K562 (cell line): ENCODE data around the gene PTPRT. TPM values are rescaled to one million over a fixed set of nuclear protein-coding genes. Genes with fewer than 3 reads are reported as not detected.
A peak's percentile ranks its signal among the peaks of the same experiment; 100 is the strongest.

Experiments used
- ATAC-seq: fragments of 200-7000 bp; cut with Tn5 transposase; 3 replicates; pipeline ENCODE4 v1.9.1; 2020; ENCODE audit warnings: moderate library complexity
- BruUV-seq: library from RNA; stranded (reverse); fragments of 400-500 nt; replicated peaks from 2 replicates; lab custom pipeline; 2021; lab: Mats Ljungman, UMichigan
- CTCF ChIA-PET: fragments of 300-600 bp; formaldehyde crosslinking; extraction: SDS; loops from one replicate; lab custom pipeline; 2021; ENCODE audit warnings: low intra/inter-chr PET ratio; lab: Yijun Ruan, JAX
- POLR2A ChIA-PET: fragments of 300-600, 350-650 bp; sonication (Branson Sonifier 250); formaldehyde crosslinking; extraction: SDS; loops from one replicate; lab custom pipeline; 2021; ENCODE audit warnings: antibody characterized with exemption, inconsistent platforms; lab: Yijun Ruan, JAX
- DNase-seq, 4 experiments: peaks; one replicate each; pipeline versions ENCODE4 v3.0.0 to v3.0.0-alpha.2; 2011 to 2018; ENCODE audit warnings: low spot score in 3 of 4, mixed read lengths in 3 of 4; ENCODE audit errors: extremely low read depth in 1 of 4
- FAIRE-seq: peaks from 2 replicates; lab custom pipeline; 2011; peaks lifted over from hg19 to GRCh38; lab: Jason Lieb, UNC
- H2AFZ ChIP-seq: 2 replicates; pipeline ENCODE4 v1.6.0; 2011; ENCODE audit warnings: low read depth, low read length, control low read depth, inconsistent platforms
- H3K27ac ChIP-seq: fragments of 200-600 bp; 3 replicates; pipeline ENCODE4 v1.8.0; 2011; ENCODE audit warnings: low read depth, mild to moderate bottlenecking, control low read depth, inconsistent platforms, low read length, moderate library complexity, mixed read lengths; ENCODE audit errors: extremely low read depth
- H3K27me3 ChIP-seq, 2 experiments: fragments of 300-600 bp in 1 of 2; 2 replicates in 1 of 2; 3 replicates in 1 of 2; pipeline versions ENCODE4 v1.6.0 to v1.8.0; 2011; ENCODE audit warnings: inconsistent platforms in 2 of 2, low read length in 2 of 2, mild to moderate bottlenecking in 1 of 2, mixed read lengths in 1 of 2, moderate library complexity in 1 of 2; ENCODE audit not compliant: control insufficient read depth in 2 of 2, insufficient read depth in 2 of 2
- H3K36me3 ChIP-seq: fragments of 300-600 bp; 3 replicates; pipeline ENCODE4 v1.8.0; 2011; ENCODE audit warnings: mild to moderate bottlenecking, low read length, inconsistent platforms; ENCODE audit not compliant: control insufficient read depth, insufficient read depth
- H3K4me1 ChIP-seq, 2 experiments: fragments of 200-600 bp in 1 of 2; replicated peaks in 1 of 2; 2 replicates in 1 of 2; 3 replicates in 1 of 2; pipeline versions ENCODE4 v1.5.1 to v1.8.0; 2011; ENCODE audit warnings: inconsistent platforms in 2 of 2, low read length in 2 of 2, mild to moderate bottlenecking in 1 of 2, mixed read lengths in 1 of 2, moderate library complexity in 1 of 2; ENCODE audit not compliant: control insufficient read depth in 2 of 2, insufficient read depth in 2 of 2
- H3K4me2 ChIP-seq: 2 replicates; pipeline ENCODE4 v1.6.1; 2011; ENCODE audit warnings: low read length, control low read depth, inconsistent platforms, mixed read lengths; ENCODE audit not compliant: insufficient read depth
- H3K4me3 ChIP-seq: fragments of 200-600 bp; sonication (generic), shearing (Covaris generic); 2 replicates; pipeline ENCODE4 v1.5.1; 2016; ENCODE audit warnings: control low read depth, inconsistent platforms
- H3K79me2 ChIP-seq: fragments of 200-600 bp; 3 replicates; pipeline ENCODE4 v1.8.0; 2011; ENCODE audit warnings: low read length, inconsistent platforms; ENCODE audit not compliant: control insufficient read depth, insufficient read depth
- H3K9ac ChIP-seq, 2 experiments: 2 replicates each; pipeline versions ENCODE4 v1.6.0 to v1.6.1; 2011; ENCODE audit warnings: low read depth in 2 of 2, low read length in 2 of 2, control low read depth in 1 of 2, inconsistent platforms in 1 of 2, mild to moderate bottlenecking in 1 of 2, mixed read lengths in 1 of 2; ENCODE audit not compliant: insufficient read depth in 1 of 2
- H3K9me1 ChIP-seq: one replicate; pipeline ENCODE4 v1.6.0; 2011; ENCODE audit warnings: inconsistent platforms, mild to moderate bottlenecking, low read length, moderate library complexity; ENCODE audit not compliant: control insufficient read depth, insufficient read depth
- H3K9me3 ChIP-seq: replicated peaks from 2 replicates; pipeline ENCODE4 v1.5.1; 2011; ENCODE audit warnings: low read depth, low read length, inconsistent platforms; ENCODE audit not compliant: control insufficient read depth, insufficient read depth
- H4K20me1 ChIP-seq: replicated peaks from 2 replicates; pipeline ENCODE4 v1.6.1; 2011; ENCODE audit warnings: low read length, inconsistent platforms, mixed read lengths; ENCODE audit not compliant: control insufficient read depth, insufficient read depth
- CTCF ChIP-seq, 3 experiments: IDR thresholded peaks in 2 of 3; conservative IDR thresholded peaks in 1 of 3; 2 replicates each; pipeline ENCODE4 v1.5.1; 2011 to 2012; ENCODE audit warnings: low read length in 3 of 3, mild to moderate bottlenecking in 3 of 3, control low read depth in 2 of 3, improper control_type of control experiment in 1 of 3, inconsistent platforms in 1 of 3, low read depth in 1 of 3, mixed read lengths in 1 of 3, moderate library complexity in 1 of 3; ENCODE audit not compliant: insufficient read depth in 2 of 3
- EZH2 ChIP-seq: IDR thresholded peaks from 2 replicates; pipeline ENCODE4 v1.6.1; 2012; ENCODE audit warnings: low read depth, mild to moderate bottlenecking, inconsistent platforms, low read length, borderline replicate concordance
- ZNF717 ChIP-seq: fragments of 250-450 bp; sonication (Bioruptor Pico); IDR thresholded peaks from 2 replicates; pipeline ENCODE4 v1.5.0; 2021
- WGBS: fragments of 100-300 bp; shearing (Covaris generic); methylation state at CpG from one replicate; pipeline ENCODE4 v1.1.6; 2016; ENCODE audit warnings: low coverage, mixed read lengths; ENCODE audit not compliant: insufficient coverage; ENCODE audit errors: missing lambda C conversion rate; 5-methylcytosine and 5-hydroxymethylcytosine counted together
- in situ Hi-C: fragments of 300-500 bp; cut with MboI; formaldehyde crosslinking; loops from 4 replicates; pipeline ENCODE4 v1.15.0; 2018; ENCODE audit warnings: inconsistent platforms, mixed read lengths
- intact Hi-C: fragments of 100-400 bp; cut with micrococcal nuclease; formaldehyde crosslinking; loops from 2 replicates; pipeline ENCODE4 v1.14.2; 2022
- polyA plus RNA-seq, 8 experiments: library from polyadenylated mRNA; depleted of rRNA in 4 of 8; stranded (reverse) in 5 of 8; unstranded in 3 of 8; fragments of >200 nt; fragmentation: Nextera tagmentation in 2 of 8; fragmentation: Illumina TruSeq in 1 of 8; extraction: Ambion mirVana in 2 of 8; extraction: Trizol in 1 of 8; gene quantifications; 2 replicates each; pipeline versions ENCODE4 v1.2.1 to v1.2.3, GENCODE V29; 2011 to 2014; ENCODE audit warnings: inconsistent platforms in 1 of 8, missing spikeins in 1 of 8
- total RNA-seq, 7 experiments: library from RNA; depleted of rRNA in 6 of 7; stranded (reverse); fragments of >200 nt in 6 of 7; fragmentation: Illumina TruSeq in 2 of 7; extraction: Trizol in 2 of 7; gene quantifications; 2 replicates each; pipeline versions ENCODE4 v1.2.1 to v1.2.3, GENCODE V29; 2011 to 2021; ENCODE audit warnings: low replicate concordance in 1 of 7

PTPRT gene
- total and polyA plus RNA-seq, 9 of the 15 experiments (the other 6 are each of a cell fraction or from before 2014, with no cell fraction given): not detected

DNA sequence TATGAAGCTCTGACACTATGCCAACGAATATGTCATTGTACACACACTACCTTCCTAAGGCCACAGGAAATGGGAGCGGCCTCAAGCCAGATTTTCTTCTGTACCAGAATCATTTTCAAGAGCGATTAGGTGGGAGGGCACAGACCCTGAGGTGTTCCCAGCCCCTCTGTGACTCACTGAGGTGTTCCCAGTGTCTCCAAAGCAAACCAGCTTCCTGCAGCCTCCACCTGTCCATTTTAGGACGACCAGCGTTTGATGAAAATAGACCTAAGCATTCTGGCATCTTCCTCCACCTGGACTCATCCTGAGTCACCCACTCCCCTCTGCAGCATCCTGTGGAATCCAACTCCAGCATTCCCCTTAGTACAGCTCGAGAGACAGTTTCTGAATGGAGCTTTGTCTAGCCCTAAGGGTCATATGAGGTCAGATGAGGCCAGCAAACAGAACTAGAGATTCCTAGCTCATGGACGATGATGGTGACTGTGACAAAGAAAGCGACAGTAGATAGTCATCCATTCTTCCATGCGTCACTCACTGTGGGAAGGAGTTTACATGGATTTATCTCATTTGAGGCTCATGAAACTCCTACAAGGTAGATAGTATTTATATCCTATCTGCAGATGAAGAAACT, 203.4 kb downstream of the PTPRT start:
- CTCF ChIA-PET: no interaction called here

GRCh38 chr20:42985628-42986027, 204.1 kb downstream of the PTPRT start:
- no peaks in the 10 kb centered on the region; the same call in 1 of the 2 replicates for H4K20me1 ChIP-seq
- FAIRE-seq (no peak), DNase-seq (peak; percentile 3 to 29 (median 18)), ATAC-seq (peak; percentile 74)
- intact Hi-C loops (no loop called here), in situ Hi-C loops (no loop called here)
- WGBS: 5% methylated on average over 4 of the region's 4 CpGs
- no peaks in the 10 kb centered on the region for H3K4me1 ChIP-seq
- no peaks in the 10 kb centered on the region for H3K27me3 ChIP-seq
- no peaks in the 10 kb centered on the region for H3K79me2 ChIP-seq
- H3K36me3 ChIP-seq: no peaks in the 10 kb centered on the region
- H3K4me3 ChIP-seq: no peak overlapping the region
- H3K27ac ChIP-seq: no peak overlapping the region
- no TSS peak for BruUV-seq
- no peaks in the 10 kb centered on the region for H3K9me1 ChIP-seq
- H3K9me3 ChIP-seq: no peaks in the 10 kb centered on the region
- CTCF ChIA-PET: no interaction called here
- H2AFZ ChIP-seq: no peak overlapping the region
- H3K9ac ChIP-seq: no peak overlapping the region
- no peak overlapping the region for H3K4me2 ChIP-seq
- POLR2A ChIA-PET: no interaction called here
- peak; percentile 20 to 43 (median 41); a peak in 4 of 6 replicates for TF ChIP-seq CTCF (IDR thresholded peaks at IDR 0.05 in 2 of 3, conservative IDR thresholded peaks at IDR 0.05 in 1 of 3; ENCODE audit: insufficient read depth in 2 of 3, low read depth in 1 of 3, low read length in 3 of 3)
- TF ChIP-seq EZH2: no peak

More for the DNA sequence above, 203.4 kb downstream of the PTPRT start:
- no peak for TF ChIP-seq ZNF717 (CRISPR knock-in tag)
- no peaks in the 10 kb centered on the region for H3K4me1 ChIP-seq
- no peaks in the 10 kb centered on the region for H3K27me3 ChIP-seq
- no peak for DNase-seq
- no TSS peak for BruUV-seq
- FAIRE-seq: no peak
- no peak overlapping the region for H3K27ac ChIP-seq
- no peaks in the 10 kb centered on the region for H3K9me1 ChIP-seq
- in situ Hi-C loops (no loop called here), intact Hi-C loops (no loop called here)
- H3K79me2 ChIP-seq: no peaks in the 10 kb centered on the region
- H4K20me1 ChIP-seq: no peaks in the 10 kb centered on the region; the same call in 1 of the 2 replicates
- no peaks in the 10 kb centered on the region for H3K36me3 ChIP-seq
- H3K4me2 ChIP-seq: no peak overlapping the region
- POLR2A ChIA-PET: interaction anchor here (0.8 kb wide), 1 partner anchor 41 kb away, joined by 3 read pairs; no protein-coding TSS in a partner anchor
- no peak overlapping the region for H2AFZ ChIP-seq
- H3K4me3 ChIP-seq: no peak overlapping the region
- H3K9me3 ChIP-seq: no peaks in the 10 kb centered on the region
- no peak overlapping the region for H3K9ac ChIP-seq
- no peak for ATAC-seq
- WGBS: 2% methylated on average over 9 of the region's 9 CpGs
